Loucy (cell line): ENCODE measurements around the gene GALNT18.

Experiments
- CTCF ChIP-seq: fragments of 200-600 bp; sonication (generic); conservative IDR thresholded peaks from 2 replicates; pipeline ENCODE4 v1.5.1; 2014; ENCODE audit warnings: mild to moderate bottlenecking, antibody characterized with exemption, low read length
- EZH2phosphoT487 ChIP-seq: fragments of 200-600 bp; IDR thresholded peaks from 2 replicates; pipeline ENCODE4 v1.6.1; 2018; ENCODE audit warnings: antibody characterized with exemption, mild to moderate bottlenecking, moderate library complexity, borderline replicate concordance

DNA sequence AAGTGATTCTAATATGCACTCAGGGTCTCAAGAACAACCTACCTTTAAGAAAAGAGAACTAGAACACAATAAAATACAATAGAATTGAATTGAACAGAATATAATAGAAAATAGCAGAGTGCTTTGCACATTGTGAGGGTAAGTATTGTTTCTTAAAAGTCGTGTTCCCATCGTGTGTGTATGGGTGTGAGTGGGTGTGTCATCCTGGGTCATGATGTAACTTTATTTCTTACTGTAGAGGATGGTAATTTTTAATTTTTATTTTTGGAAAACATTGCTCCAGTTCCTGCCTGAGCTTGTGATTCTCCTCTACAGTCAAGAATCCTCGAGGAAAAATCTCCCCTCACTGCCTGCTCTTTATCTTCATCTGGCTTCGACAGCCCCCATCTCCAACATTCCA is 193.1 kb downstream of the GALNT18 start:
- no peak for TF ChIP-seq CTCF
- no peak for TF ChIP-seq EZH2phosphoT487
